PFSK-1 (cell line): ENCODE data around the gene FSCN2.

Experiments
- POLR2AphosphoS5 ChIP-seq: IDR thresholded peaks from 2 replicates; pipeline ENCODE4 v1.6.1; 2012; ENCODE audit warnings: low read depth, mild to moderate bottlenecking, control low read depth, low read length, moderate library complexity
- REST ChIP-seq, 2 experiments: IDR thresholded peaks; 2 replicates each; pipeline versions ENCODE4 v1.6.1 to v1.8.0; 2011 to 2012; ENCODE audit warnings: low read depth in 2 of 2, low read length in 2 of 2, control low read depth in 1 of 2, inconsistent platforms in 1 of 2, mild to moderate bottlenecking in 1 of 2, moderate library complexity in 1 of 2; ENCODE audit not compliant: insufficient read depth in 1 of 2

GRCh38 chr17:81561494-81561885 is 33.3 kb downstream of the FSCN2 start:
- no peak for TF ChIP-seq POLR2AphosphoS5
- no peak for TF ChIP-seq REST (IDR thresholded peaks at IDR 0.05; ENCODE audit: insufficient read depth in 1 of 2, low read depth in 2 of 2, low read length in 2 of 2)
